AG04450 (cell line): Measurements from ENCODE around the gene CFAP53. TPM values are rescaled to one million over a fixed set of nuclear protein-coding genes. Genes with fewer than 3 reads are reported as not detected.
A peak's percentile ranks its signal among the peaks of the same experiment; 100 is the strongest.

ENCODE experiments used
- CTCF ChIA-PET: fragments of 300-600, 350-600 bp; formaldehyde crosslinking; extraction: SDS; loops from one replicate; lab custom pipeline; 2022; ENCODE audit warnings: antibody characterized with exemption, inconsistent platforms; lab: Charles Lee
- POLR2A ChIA-PET: fragments of 350-600 bp; formaldehyde crosslinking; extraction: SDS; loops from one replicate; lab custom pipeline; 2021; ENCODE audit warnings: antibody characterized with exemption, inconsistent platforms; lab: Yijun Ruan, JAX
- DNase-seq: peaks from one replicate; pipeline ENCODE4 v3.0.0-alpha.2; 2011; ENCODE audit warnings: low read depth, low spot score
- H3K27ac ChIP-seq: one replicate; pipeline ENCODE4 v1.5.1; 2012; ENCODE audit warnings: low read depth, low read length, control low read depth
- H3K27me3 ChIP-seq: one replicate; pipeline ENCODE4 v1.6.0; 2012; ENCODE audit warnings: low read length; ENCODE audit not compliant: control insufficient read depth, insufficient read depth
- H3K4me3 ChIP-seq: 2 replicates; pipeline ENCODE4 v1.5.1; 2011; ENCODE audit warnings: mild to moderate bottlenecking, low read depth, low read length, control low read depth
- H3K9me3 ChIP-seq: 2 replicates; pipeline ENCODE4 v1.5.1; 2012; ENCODE audit warnings: low read length; ENCODE audit not compliant: control insufficient read depth, insufficient read depth
- polyA minus RNA-seq: library from RNA; depleted of rRNA, polyadenylated mRNA; stranded (reverse); fragments of >200 nt; gene quantifications from 2 replicates; pipeline ENCODE4 v1.2.3, GENCODE V29; 2011; rRNA and poly(A)+ RNA removed
- polyA plus RNA-seq: library from polyadenylated mRNA; depleted of rRNA; stranded (reverse); fragments of >200 nt; gene quantifications from 2 replicates; pipeline ENCODE4 v1.2.3, GENCODE V29; 2011; rRNA removed
- TF ChIP-seq, protein P1 (sequence below): IDR thresholded peaks from 2 replicates; pipeline ENCODE4 v1.5.1; 2011; ENCODE audit warnings: low read depth, low read length, control low read depth, inconsistent platforms

The CFAP53 gene
- 0.24 and 0.26 TPM in 2 replicates for polyA plus RNA-seq
- 0.17 TPM in 1 of 2 replicates, not detected in the other for polyA minus RNA-seq

GRCh38 chr18:50266248-50266704 is at the start of gene CFAP53:
CFAP53 (minus strand) TSS chr18:50266495; CDS start chr18:50266404, 91 bp downstream.
- Histone ChIP-seq H3K9me3 (peaks cover 6% of the 10 kb centered on the region; the same call in 1 of the 2 replicates), H3K27me3 (no peaks in the 10 kb centered on the region), H3K27ac (no peak within 1 kb of the TSS), H3K4me3 (peak within 1 kb of the TSS; percentile 88)
- TF ChIP-seq, protein P1, sequence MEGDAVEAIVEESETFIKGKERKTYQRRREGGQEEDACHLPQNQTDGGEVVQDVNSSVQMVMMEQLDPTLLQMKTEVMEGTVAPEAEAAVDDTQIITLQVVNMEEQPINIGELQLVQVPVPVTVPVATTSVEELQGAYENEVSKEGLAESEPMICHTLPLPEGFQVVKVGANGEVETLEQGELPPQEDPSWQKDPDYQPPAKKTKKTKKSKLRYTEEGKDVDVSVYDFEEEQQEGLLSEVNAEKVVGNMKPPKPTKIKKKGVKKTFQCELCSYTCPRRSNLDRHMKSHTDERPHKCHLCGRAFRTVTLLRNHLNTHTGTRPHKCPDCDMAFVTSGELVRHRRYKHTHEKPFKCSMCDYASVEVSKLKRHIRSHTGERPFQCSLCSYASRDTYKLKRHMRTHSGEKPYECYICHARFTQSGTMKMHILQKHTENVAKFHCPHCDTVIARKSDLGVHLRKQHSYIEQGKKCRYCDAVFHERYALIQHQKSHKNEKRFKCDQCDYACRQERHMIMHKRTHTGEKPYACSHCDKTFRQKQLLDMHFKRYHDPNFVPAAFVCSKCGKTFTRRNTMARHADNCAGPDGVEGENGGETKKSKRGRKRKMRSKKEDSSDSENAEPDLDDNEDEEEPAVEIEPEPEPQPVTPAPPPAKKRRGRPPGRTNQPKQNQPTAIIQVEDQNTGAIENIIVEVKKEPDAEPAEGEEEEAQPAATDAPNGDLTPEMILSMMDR: no peak
- ChIA-PET CTCF (interaction anchor here (1.4 kb wide), 1 partner anchor 91 kb away, joined by 8 read pairs; no protein-coding TSS in a partner anchor), POLR2A (interaction anchor here (1.0 to 1.7 kb wide), 2 partner anchors 13 to 15 kb away, joined by 3 to 11 read pairs; partner anchors contain the start of gene MBD1)
- DNase-seq: peak; percentile 60

- H3K27me3 ChIP-seq: no peaks in the 10 kb centered on the region
- CTCF ChIA-PET: no interaction called here
- POLR2A ChIA-PET: no interaction called here
- no peaks in the 10 kb centered on the region for H3K9me3 ChIP-seq
- TF ChIP-seq, protein P1: no peak
- no peak overlapping the region for H3K27ac ChIP-seq
- no peak overlapping the region for H3K4me3 ChIP-seq
- DNase-seq: no peak
Observed at GRCh38 chr18:50315100-50315871, 49.0 kb upstream of the CFAP53 start.

DNA sequence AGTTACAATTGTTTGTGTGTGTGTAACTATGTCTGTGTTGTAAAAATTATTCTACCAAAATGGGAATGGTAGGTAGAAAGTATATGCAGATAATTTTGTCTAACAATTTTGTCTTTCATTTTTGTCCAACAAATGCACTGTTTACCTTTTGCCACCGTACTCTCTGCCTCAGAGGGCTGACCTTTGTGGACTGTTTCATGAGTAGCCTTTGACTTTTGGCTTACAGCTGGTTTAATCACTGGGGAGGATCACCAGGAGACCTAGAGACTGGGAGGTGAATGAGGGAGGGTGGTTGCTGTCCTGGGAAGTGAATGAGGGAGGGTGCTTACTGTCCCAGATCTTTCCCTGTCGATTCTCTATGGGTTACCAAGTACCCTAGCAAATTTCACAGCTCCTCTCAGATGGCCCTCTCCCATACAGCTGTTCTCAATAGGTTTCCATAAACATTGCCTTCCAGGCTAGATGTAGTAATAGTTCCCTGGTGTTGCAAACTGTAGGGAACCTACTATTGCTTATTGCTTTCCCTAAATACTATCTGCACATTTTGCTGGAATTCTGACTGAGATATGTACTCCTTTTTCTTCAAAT is 47.7 kb upstream of the CFAP53 start:
- Histone ChIP-seq H3K27me3 (no peaks in the 10 kb centered on the region), H3K9me3 (no peaks in the 10 kb centered on the region), H3K27ac (no peak overlapping the region), H3K4me3 (no peak overlapping the region)
- ChIA-PET POLR2A (no interaction called here), CTCF (interaction anchor here (1.2 kb wide), 1 partner anchor 43 kb away, joined by 3 read pairs; no protein-coding TSS in a partner anchor)
- no peak for DNase-seq
- TF ChIP-seq, protein P1: no peak

GRCh38 chr18:50313031-50313607 is 46.8 kb upstream of the CFAP53 start:
- H3K27me3 ChIP-seq: no peaks in the 10 kb centered on the region
- ChIA-PET CTCF (interaction anchor here (1.2 kb wide), 1 partner anchor 44 kb away, joined by 3 read pairs; no protein-coding TSS in a partner anchor), POLR2A (no interaction called here)
- H3K9me3 ChIP-seq: no peaks in the 10 kb centered on the region
- no peak for DNase-seq
- no peak overlapping the region for H3K27ac ChIP-seq
- TF ChIP-seq, protein P1: no peak
- H3K4me3 ChIP-seq: no peak overlapping the region
